ENCODE data around the gene NHSL2. TPM values are rescaled to one million over a fixed set of nuclear protein-coding genes. Genes with fewer than 3 reads are reported as not detected.

The NHSL2 gene
- total RNA-seq, 1 donor from 2014 or later = 11.3 TPM

DNA sequence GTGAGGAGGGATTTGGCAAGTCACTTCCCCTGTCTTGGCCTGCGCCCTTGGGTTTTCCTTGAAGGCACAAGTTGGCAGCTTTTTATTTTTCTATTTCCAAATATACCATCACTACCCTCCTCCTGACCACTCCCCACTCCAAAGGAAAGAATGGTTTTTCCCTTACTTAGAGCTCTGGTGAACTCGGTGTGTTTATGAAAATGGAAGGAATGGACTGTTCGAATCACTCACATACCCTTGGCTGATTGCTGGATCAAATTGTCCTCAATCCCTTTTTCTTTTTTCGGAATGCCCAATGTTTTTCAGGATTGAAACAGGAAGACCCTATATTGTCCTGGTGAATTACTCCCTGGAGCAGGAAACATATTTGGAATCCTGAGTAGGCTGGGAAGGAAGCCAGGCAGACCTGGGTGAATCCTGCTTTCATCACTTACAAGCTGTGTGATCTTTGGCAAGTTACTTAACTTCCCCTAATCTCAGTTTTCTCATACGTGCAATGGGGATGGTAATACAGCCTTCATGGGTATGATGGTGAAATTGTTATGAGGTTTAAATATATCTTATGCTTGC, 150.4 kb downstream of the NHSL2 start:
- H3K27me3 Mint-ChIP-seq = no peaks in the 10 kb centered on the region
- no peak overlapping the region for H3K4me3 Mint-ChIP-seq
- TF ChIP-seq, protein P1, sequence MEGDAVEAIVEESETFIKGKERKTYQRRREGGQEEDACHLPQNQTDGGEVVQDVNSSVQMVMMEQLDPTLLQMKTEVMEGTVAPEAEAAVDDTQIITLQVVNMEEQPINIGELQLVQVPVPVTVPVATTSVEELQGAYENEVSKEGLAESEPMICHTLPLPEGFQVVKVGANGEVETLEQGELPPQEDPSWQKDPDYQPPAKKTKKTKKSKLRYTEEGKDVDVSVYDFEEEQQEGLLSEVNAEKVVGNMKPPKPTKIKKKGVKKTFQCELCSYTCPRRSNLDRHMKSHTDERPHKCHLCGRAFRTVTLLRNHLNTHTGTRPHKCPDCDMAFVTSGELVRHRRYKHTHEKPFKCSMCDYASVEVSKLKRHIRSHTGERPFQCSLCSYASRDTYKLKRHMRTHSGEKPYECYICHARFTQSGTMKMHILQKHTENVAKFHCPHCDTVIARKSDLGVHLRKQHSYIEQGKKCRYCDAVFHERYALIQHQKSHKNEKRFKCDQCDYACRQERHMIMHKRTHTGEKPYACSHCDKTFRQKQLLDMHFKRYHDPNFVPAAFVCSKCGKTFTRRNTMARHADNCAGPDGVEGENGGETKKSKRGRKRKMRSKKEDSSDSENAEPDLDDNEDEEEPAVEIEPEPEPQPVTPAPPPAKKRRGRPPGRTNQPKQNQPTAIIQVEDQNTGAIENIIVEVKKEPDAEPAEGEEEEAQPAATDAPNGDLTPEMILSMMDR (conservative IDR thresholded peaks at IDR 0.05) = no peak
- H3K36me3 Mint-ChIP-seq = no peaks in the 10 kb centered on the region
- no peaks in the 10 kb centered on the region for H3K9me3 Mint-ChIP-seq
- no peak overlapping the region for H3K27ac Mint-ChIP-seq
- no peak for DNase-seq (ENCODE audit: extremely low spot score, unreplicated experiment)
- H3K4me1 Mint-ChIP-seq (ENCODE audit: unreplicated experiment) = no peaks in the 10 kb centered on the region

DNA sequence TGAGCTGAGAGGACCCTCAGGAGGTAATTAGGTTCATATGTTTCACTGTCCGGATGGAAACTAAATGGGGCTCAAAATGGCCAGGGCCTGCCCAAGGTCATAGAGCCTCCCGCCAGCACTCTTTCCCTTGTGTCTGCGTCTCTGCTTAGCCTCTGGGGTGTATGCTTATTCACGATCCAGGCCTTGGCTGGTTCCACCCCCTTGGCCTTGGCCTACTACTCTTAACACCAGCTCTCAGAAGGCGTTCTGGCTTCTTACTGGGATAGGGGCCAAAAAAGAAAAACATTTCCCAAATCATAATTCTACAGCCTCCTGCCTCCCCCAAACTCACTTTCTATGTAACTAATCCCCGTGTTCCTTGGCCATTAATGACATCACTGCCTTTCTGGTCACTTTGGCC, 152.3 kb downstream of the NHSL2 start:
- Mint-ChIP-seq H3K4me3 (no peak overlapping the region), H3K27ac (no peak overlapping the region), H3K36me3 (no peaks in the 10 kb centered on the region), H3K9me3 (no peaks in the 10 kb centered on the region), H3K4me1 (ENCODE audit: unreplicated experiment) (peaks cover 1% of the 10 kb centered on the region), H3K27me3 (peaks cover 1% of the 10 kb centered on the region)
- no peak for DNase-seq (ENCODE audit: extremely low spot score, unreplicated experiment)
- TF ChIP-seq, protein P1 (conservative IDR thresholded peaks at IDR 0.05) = no peak

DNA sequence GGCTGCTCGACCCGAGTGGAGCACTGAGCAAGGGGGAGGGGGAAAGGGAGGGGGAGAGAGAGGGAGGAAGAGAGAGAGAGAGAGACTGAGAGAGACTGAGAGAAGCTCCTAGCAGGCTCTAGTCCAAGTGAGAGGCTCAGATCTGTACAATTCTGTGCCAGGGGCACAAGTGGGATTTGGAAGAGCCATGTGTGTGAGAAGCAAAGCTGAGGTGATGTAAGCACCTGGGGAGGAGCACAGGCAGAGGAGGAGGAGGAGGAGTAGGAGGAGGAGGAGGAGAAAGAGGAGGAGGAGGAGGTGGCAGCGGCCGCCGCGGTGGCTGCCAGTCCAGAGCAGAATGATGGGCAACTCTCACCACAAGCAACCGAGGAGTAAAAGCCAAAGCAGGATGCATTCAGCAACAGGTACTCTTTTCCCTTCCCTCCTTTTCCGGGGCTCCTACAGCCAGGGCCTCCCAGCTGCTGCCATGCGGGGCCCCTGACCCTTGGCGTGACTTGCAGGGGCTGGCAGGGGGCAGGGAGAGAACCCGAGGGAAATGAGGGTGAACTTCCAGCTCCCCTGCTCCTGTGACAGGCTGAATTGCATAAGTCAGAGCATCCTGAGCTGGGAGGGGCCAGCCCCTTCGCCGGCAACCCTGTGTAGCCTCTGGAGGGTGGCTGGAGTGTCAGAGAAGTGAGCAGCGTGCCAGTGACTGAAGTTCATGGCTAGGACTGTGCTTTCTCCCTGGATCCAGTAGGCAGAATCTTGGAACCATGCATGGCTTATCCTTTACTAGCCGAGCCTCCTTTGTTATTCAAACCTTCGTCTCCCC, 158.9 kb downstream of the NHSL2 start:
- TF ChIP-seq, protein P1 (conservative IDR thresholded peaks at IDR 0.05) = no peak
- H3K4me1 Mint-ChIP-seq (ENCODE audit: unreplicated experiment) = peaks cover 16% of the 10 kb centered on the region
- H3K27ac Mint-ChIP-seq = no peak overlapping the region
- H3K4me3 Mint-ChIP-seq = peak overlapping the region; percentile 46
- H3K36me3 Mint-ChIP-seq = peaks cover 4% of the 10 kb centered on the region
- no peaks in the 10 kb centered on the region for H3K9me3 Mint-ChIP-seq
- DNase-seq (ENCODE audit: extremely low spot score, unreplicated experiment) = no peak
- H3K27me3 Mint-ChIP-seq = peaks cover 20% of the 10 kb centered on the region

- no peaks in the 10 kb centered on the region for H3K9me3 Mint-ChIP-seq
These were observed 160.6 kb downstream of the NHSL2 start for GRCh38 chrX:72071213-72071612.

GRCh38 chrX:72073633-72074032, 163.0 kb downstream of the NHSL2 start:
- no peak overlapping the region for H3K27ac Mint-ChIP-seq
- H3K9me3 Mint-ChIP-seq = no peaks in the 10 kb centered on the region
- DNase-seq (ENCODE audit: extremely low spot score, unreplicated experiment) = no peak
- peaks cover 15% of the 10 kb centered on the region for H3K27me3 Mint-ChIP-seq
- peaks cover 4% of the 10 kb centered on the region for H3K36me3 Mint-ChIP-seq
- H3K4me1 Mint-ChIP-seq (ENCODE audit: unreplicated experiment) = peaks cover 7% of the 10 kb centered on the region
- no peak overlapping the region for H3K4me3 Mint-ChIP-seq
- TF ChIP-seq, protein P1 (conservative IDR thresholded peaks at IDR 0.05) = no peak

More at GRCh38 chrX:72071213-72071612, 160.6 kb downstream of the NHSL2 start:
- H3K4me3 Mint-ChIP-seq = no peak overlapping the region
- TF ChIP-seq, protein P1 (conservative IDR thresholded peaks at IDR 0.05) = no peak
- H3K27ac Mint-ChIP-seq = no peak overlapping the region
- peaks cover 16% of the 10 kb centered on the region for H3K4me1 Mint-ChIP-seq (ENCODE audit: unreplicated experiment)
- DNase-seq (ENCODE audit: extremely low spot score, unreplicated experiment) = no peak
- peaks cover 4% of the 10 kb centered on the region for H3K36me3 Mint-ChIP-seq
- H3K27me3 Mint-ChIP-seq = peaks cover 20% of the 10 kb centered on the region
